Activated naive CD4-positive, alpha-beta T cell treated with anti-CD3 and anti-CD28 coated beads, Interleukin-2, amount 50 U/mL, for 16 hours (primary cell): ENCODE results near the gene DNAJC2.
"Not testable (repeated sequence)": the region's sequence is repeated elsewhere in the genome, so short reads cannot be mapped to it uniquely, and the experiment has no call there.

Experiments used
- DNase-seq: peaks from one replicate; pipeline ENCODE4 v3.0.0-alpha.2; 2020

The DNAJC2 gene

GRCh38 chr7:103341466-103341865, 3.1 kb downstream of the DNAJC2 start:
- DNase-seq, result no peak

GRCh38 chr7:103338864-103339263, 5.7 kb downstream of the DNAJC2 start:
- no peak for DNase-seq

- no peak for DNase-seq
Observed at GRCh38 chr7:103336761-103337160, 7.8 kb downstream of the DNAJC2 start.

- no peak for DNase-seq
Observed at GRCh38 chr7:103325744-103326143, 18.8 kb downstream of the DNAJC2 start.

GRCh38 chr7:103317009-103317408, 27.6 kb downstream of the DNAJC2 start:
- no peak for DNase-seq

- DNase-seq, result no peak
Observed at GRCh38 chr7:103316380-103316941, 28.1 kb downstream of the DNAJC2 start.

GRCh38 chr7:103314852-103315251, 29.7 kb downstream of the DNAJC2 start:
- no peak for DNase-seq

- DNase-seq, result no peak
Observed at GRCh38 chr7:103307503-103308231, 36.9 kb downstream of the DNAJC2 start.

- DNase-seq, result no peak
Observed at GRCh38 chr7:103301441-103301840, 43.1 kb downstream of the DNAJC2 start.

- no peak for DNase-seq
Observed at GRCh38 chr7:103299660-103300059, 44.9 kb downstream of the DNAJC2 start.

- DNase-seq, result no peak
Observed at GRCh38 chr7:103297837-103298179, 46.8 kb downstream of the DNAJC2 start.

- DNase-seq, result peak; percentile 96
Observed at GRCh38 chr7:103296901-103297836, 47.4 kb downstream of the DNAJC2 start, which contains the start of gene PMPCB. Gene PMPCB, plus strand, starts transcription at chr7:103297435. Its CDS starts 25 bp downstream, at chr7:103297460.

- DNase-seq, result no peak
Observed at GRCh38 chr7:103293526-103293925, 51.0 kb downstream of the DNAJC2 start.

GRCh38 chr7:103292122-103292521, 52.4 kb downstream of the DNAJC2 start:
- DNase-seq, result no peak

GRCh38 chr7:103282802-103283427, 61.7 kb downstream of the DNAJC2 start:
- not testable (repeated sequence) for DNase-seq

- not testable (repeated sequence) for DNase-seq
Observed at GRCh38 chr7:103280803-103281155, 63.8 kb downstream of the DNAJC2 start.

- DNase-seq, result peak; percentile 93
Observed at GRCh38 chr7:103279963-103280802, 64.4 kb downstream of the DNAJC2 start.

GRCh38 chr7:103279636-103279962, 65.0 kb downstream of the DNAJC2 start:
- not testable (repeated sequence) for DNase-seq

- not testable (repeated sequence) for DNase-seq
Observed at GRCh38 chr7:103278195-103278594, 66.4 kb downstream of the DNAJC2 start.

- DNase-seq, result not testable (repeated sequence)
Observed at GRCh38 chr7:103274867-103275266, 69.7 kb downstream of the DNAJC2 start.

- not testable (repeated sequence) for DNase-seq
Observed at GRCh38 chr7:103273374-103273773, 71.2 kb downstream of the DNAJC2 start.

GRCh38 chr7:103266229-103266628, 78.3 kb downstream of the DNAJC2 start:
- not testable (repeated sequence) for DNase-seq
